ENCODE measurements around the gene KRTAP13-2. TPM values are rescaled to one million over a fixed set of nuclear protein-coding genes. Genes with fewer than 3 reads are reported as not detected.

The KRTAP13-2 gene
- polyA plus RNA-seq, 1 experiment, result not detected

DNA sequence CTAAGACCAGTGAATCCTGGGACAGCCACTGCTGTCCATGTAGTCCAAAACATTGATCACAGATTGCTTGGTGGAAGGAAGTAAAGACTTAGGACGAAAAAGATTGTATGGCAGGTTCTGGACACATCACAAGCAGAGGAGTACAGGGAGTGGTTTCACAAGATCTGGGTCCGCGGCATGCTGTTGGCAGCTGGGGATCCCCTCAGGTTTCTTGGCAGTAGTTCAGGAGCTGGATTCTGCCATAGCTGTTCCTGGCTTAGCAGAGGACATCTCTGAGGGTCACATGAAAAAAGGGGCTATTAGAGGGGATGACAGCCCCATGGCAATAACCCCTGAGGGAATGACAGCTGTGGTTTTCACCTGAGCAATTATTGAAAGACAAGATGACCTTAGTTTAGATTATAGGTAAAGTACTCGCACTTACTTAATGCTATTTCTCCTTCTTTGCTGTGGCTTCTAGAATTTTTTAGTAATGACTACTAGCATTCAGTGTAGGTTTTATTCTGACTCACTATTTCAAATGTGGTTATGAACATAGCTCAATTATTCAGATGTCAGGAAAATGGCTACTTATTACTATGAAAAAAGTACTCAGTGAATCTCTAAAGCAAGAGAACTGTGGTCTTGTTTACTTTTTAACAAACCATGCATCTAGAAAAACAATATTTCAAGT lies 42.7 kb downstream of the KRTAP13-2 start:
- TF ChIP-seq, protein P1, sequence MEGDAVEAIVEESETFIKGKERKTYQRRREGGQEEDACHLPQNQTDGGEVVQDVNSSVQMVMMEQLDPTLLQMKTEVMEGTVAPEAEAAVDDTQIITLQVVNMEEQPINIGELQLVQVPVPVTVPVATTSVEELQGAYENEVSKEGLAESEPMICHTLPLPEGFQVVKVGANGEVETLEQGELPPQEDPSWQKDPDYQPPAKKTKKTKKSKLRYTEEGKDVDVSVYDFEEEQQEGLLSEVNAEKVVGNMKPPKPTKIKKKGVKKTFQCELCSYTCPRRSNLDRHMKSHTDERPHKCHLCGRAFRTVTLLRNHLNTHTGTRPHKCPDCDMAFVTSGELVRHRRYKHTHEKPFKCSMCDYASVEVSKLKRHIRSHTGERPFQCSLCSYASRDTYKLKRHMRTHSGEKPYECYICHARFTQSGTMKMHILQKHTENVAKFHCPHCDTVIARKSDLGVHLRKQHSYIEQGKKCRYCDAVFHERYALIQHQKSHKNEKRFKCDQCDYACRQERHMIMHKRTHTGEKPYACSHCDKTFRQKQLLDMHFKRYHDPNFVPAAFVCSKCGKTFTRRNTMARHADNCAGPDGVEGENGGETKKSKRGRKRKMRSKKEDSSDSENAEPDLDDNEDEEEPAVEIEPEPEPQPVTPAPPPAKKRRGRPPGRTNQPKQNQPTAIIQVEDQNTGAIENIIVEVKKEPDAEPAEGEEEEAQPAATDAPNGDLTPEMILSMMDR (IDR thresholded peaks at IDR 0.05; ENCODE audit: low read depth, low read length), result no peak
- H3K9me3 ChIP-seq (ENCODE audit: control insufficient read depth, insufficient read depth, low read length), result peaks cover 13% of the 10 kb centered on the region
- H3K27ac ChIP-seq (ENCODE audit: low read depth, low read length), result no peak overlapping the region
- CTCF ChIA-PET, result no interaction called here
- no peak overlapping the region for H3K4me3 ChIP-seq (ENCODE audit: low read depth, low read length)
- POLR2A ChIA-PET, result no interaction called here
- no peaks in the 10 kb centered on the region for H3K27me3 ChIP-seq (ENCODE audit: control insufficient read depth, insufficient read depth, low read length)
- no peak for DNase-seq (ENCODE audit: low read depth, low spot score)

DNA sequence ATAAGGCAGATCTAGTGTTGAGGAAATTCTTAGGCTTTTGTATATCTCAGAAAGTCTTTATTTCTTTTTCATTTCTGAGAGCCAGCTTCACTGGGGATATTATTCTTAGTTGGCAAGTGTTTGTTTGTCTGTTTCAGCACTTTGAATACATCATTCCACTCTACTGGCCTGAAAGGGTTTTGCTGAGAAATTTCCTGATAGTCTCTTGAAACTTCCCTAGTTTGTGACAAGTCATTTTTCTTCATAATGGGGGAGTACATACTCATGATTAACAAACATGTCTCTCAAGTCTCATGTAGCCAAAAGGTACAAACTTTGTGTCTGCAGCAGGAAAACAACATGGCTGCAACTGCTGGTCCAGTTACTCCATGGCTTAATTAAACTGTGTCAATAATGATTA lies 45.7 kb downstream of the KRTAP13-2 start:
- no peak overlapping the region for H3K4me3 ChIP-seq (ENCODE audit: low read depth, low read length)
- H3K27ac ChIP-seq (ENCODE audit: low read depth, low read length), result no peak overlapping the region
- no peak for DNase-seq (ENCODE audit: low read depth, low spot score)
- POLR2A ChIA-PET, result no interaction called here
- H3K9me3 ChIP-seq (ENCODE audit: control insufficient read depth, insufficient read depth, low read length), result peaks cover 5% of the 10 kb centered on the region; the same call in 1 of the 2 replicates
- CTCF ChIA-PET, result no interaction called here
- TF ChIP-seq, protein P1 (IDR thresholded peaks at IDR 0.05; ENCODE audit: low read depth, low read length), result no peak
- H3K27me3 ChIP-seq (ENCODE audit: control insufficient read depth, insufficient read depth, low read length), result no peaks in the 10 kb centered on the region

Small RNA genes within 50 kb of the gene (small RNA-seq; reads per million reads assigned to genes)
- not detected for gene KRTAP23-1 (ENCODE audit: insufficient read length, low read depth)
- not detected for gene MIR4327 (ENCODE audit: insufficient read length, low read depth)

Other genes with a start within 250 kb of the KRTAP13-2 start
- not detected in 2 replicates for gene CLDN17, start 205.5 kb downstream of the KRTAP13-2 start, polyA plus RNA-seq (2011; rRNA removed)
- gene CLDN8, start 156.2 kb downstream of the KRTAP13-2 start, polyA plus RNA-seq (2011; rRNA removed), result not detected in 2 replicates
- not detected in 2 replicates for gene KRTAP24-1, start 89.3 kb downstream of the KRTAP13-2 start, polyA plus RNA-seq (2011; rRNA removed)
- gene KRTAP25-1, start 82.8 kb downstream of the KRTAP13-2 start, polyA plus RNA-seq (2011; rRNA removed), result not detected in 2 replicates
- not detected in 2 replicates for gene KRTAP26-1, start 52.0 kb downstream of the KRTAP13-2 start, polyA plus RNA-seq (2011; rRNA removed)
- not detected in 2 replicates for gene KRTAP27-1, start 34.6 kb downstream of the KRTAP13-2 start, polyA plus RNA-seq (2011; rRNA removed)
- not detected in 2 replicates for gene KRTAP23-1, start 23.7 kb downstream of the KRTAP13-2 start, polyA plus RNA-seq (2011; rRNA removed)
- gene KRTAP13-1, start 23.8 kb upstream of the KRTAP13-2 start, polyA plus RNA-seq (2011; rRNA removed), result not detected in 2 replicates
- not detected in 2 replicates for gene KRTAP13-3, start 53.7 kb upstream of the KRTAP13-2 start, polyA plus RNA-seq (2011; rRNA removed)
- gene KRTAP13-4, start 57.9 kb upstream of the KRTAP13-2 start, polyA plus RNA-seq (2011; rRNA removed), result not detected in 2 replicates
- not detected in 2 replicates for gene KRTAP15-1, start 68.0 kb upstream of the KRTAP13-2 start, polyA plus RNA-seq (2011; rRNA removed)
- not detected in 2 replicates for gene KRTAP19-1, start 108.1 kb upstream of the KRTAP13-2 start, polyA plus RNA-seq (2011; rRNA removed)
- not detected in 2 replicates for gene KRTAP19-2, start 115.2 kb upstream of the KRTAP13-2 start, polyA plus RNA-seq (2011; rRNA removed)
- gene KRTAP19-3, start 119.7 kb upstream of the KRTAP13-2 start, polyA plus RNA-seq (2011; rRNA removed), result not detected in 2 replicates
- not detected in 2 replicates for gene KRTAP19-4, start 124.9 kb upstream of the KRTAP13-2 start, polyA plus RNA-seq (2011; rRNA removed)
- gene KRTAP19-5, start 129.9 kb upstream of the KRTAP13-2 start, polyA plus RNA-seq (2011; rRNA removed), result not detected in 2 replicates
- gene KRTAP19-6, start 169.6 kb upstream of the KRTAP13-2 start, polyA plus RNA-seq (2011; rRNA removed), result not detected in 2 replicates
- not detected in 2 replicates for gene KRTAP19-7, start 189.0 kb upstream of the KRTAP13-2 start, polyA plus RNA-seq (2011; rRNA removed)
- not detected in 2 replicates for gene KRTAP22-2, start 218.1 kb upstream of the KRTAP13-2 start, polyA plus RNA-seq (2011; rRNA removed)
- gene KRTAP6-3, start 220.2 kb upstream of the KRTAP13-2 start, polyA plus RNA-seq (2011; rRNA removed), result not detected in 2 replicates
- not detected in 2 replicates for gene KRTAP6-2, start 226.6 kb upstream of the KRTAP13-2 start, polyA plus RNA-seq (2011; rRNA removed)
- not detected in 2 replicates for gene KRTAP22-1, start 228.8 kb upstream of the KRTAP13-2 start, polyA plus RNA-seq (2011; rRNA removed)
- gene KRTAP6-1, start 241.7 kb upstream of the KRTAP13-2 start, polyA plus RNA-seq (2011; rRNA removed), result not detected in 2 replicates
- not detected in 2 replicates for gene KRTAP20-1, start 244.2 kb upstream of the KRTAP13-2 start, polyA plus RNA-seq (2011; rRNA removed)
- not detected in 2 replicates for gene KRTAP20-4, start 248.4 kb upstream of the KRTAP13-2 start, polyA plus RNA-seq (2011; rRNA removed)